GM12892 (cell line): Measurements from ENCODE around the gene OIT3.
"Not testable (repeated sequence)": the region's sequence is repeated elsewhere in the genome, so short reads cannot be mapped to it uniquely, and the experiment has no call there.

Experiments
- POLR2A ChIP-seq: IDR thresholded peaks from 2 replicates; pipeline ENCODE4 v1.6.1; 2011; ENCODE audit warnings: low read depth, low read length, control low read depth
- POLR2AphosphoS5 ChIP-seq: IDR thresholded peaks from 2 replicates; pipeline ENCODE4 v1.6.1; 2011; ENCODE audit warnings: low read depth, low read length, control low read depth
- TAF1 ChIP-seq: IDR thresholded peaks from 2 replicates; pipeline ENCODE4 v1.6.1; 2011; ENCODE audit warnings: low read depth, mild to moderate bottlenecking, control low read depth, low read length, borderline replicate concordance

DNA sequence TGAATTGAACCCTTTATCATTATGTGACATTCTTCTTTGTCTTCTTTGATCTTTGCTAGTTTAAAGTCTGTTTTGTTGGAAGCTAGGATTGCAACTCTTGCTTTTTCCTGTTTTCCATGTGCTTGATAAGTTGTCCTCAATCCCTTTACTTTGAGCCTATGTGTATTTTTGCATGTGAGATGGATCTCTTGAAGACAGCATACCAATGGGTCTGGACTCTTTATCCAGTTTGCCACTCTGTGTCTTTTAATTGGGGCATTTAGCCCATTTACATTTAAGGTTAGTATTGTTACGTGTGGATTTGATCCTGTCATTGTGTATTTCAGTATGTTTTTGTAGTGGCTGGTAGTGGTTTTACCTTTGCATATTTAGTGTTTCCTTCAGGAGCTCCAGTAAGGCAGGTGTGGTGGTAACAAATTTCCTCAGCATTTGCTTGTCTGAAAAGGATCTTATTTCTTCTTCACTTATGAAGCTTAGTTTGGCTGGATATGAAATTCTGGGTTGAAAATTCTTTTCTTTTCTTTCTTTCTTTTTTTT lies 27.7 kb downstream of the OIT3 start:
- TF ChIP-seq POLR2AphosphoS5, POLR2A, TAF1: not testable (repeated sequence)
